Left renal cortex interstitium (tissue), 4 donors: ENCODE data around the gene AP4B1. TPM values are rescaled to one million over a fixed set of nuclear protein-coding genes. Genes with fewer than 3 reads are reported as not detected.

Source experiments
- DNase-seq, 4 donors: peaks; one replicate each; pipeline ENCODE4 v3.0.0-alpha.2; 2013; ENCODE audit warnings: low read depth in 4 of 4, low spot score in 2 of 4, missing footprints in 1 of 4
- polyA plus RNA-seq, 4 donors: library from polyadenylated mRNA; unstranded; fragments of 120-200 nt; gene quantifications; one replicate each; pipeline ENCODE4 v1.2.1, GENCODE V29; 2013; ENCODE audit not compliant: insufficient read length in 4 of 4

Gene AP4B1
- polyA plus RNA-seq, 4 donors: 20.6 to 54.3 (median 32.9) TPM

DNA sequence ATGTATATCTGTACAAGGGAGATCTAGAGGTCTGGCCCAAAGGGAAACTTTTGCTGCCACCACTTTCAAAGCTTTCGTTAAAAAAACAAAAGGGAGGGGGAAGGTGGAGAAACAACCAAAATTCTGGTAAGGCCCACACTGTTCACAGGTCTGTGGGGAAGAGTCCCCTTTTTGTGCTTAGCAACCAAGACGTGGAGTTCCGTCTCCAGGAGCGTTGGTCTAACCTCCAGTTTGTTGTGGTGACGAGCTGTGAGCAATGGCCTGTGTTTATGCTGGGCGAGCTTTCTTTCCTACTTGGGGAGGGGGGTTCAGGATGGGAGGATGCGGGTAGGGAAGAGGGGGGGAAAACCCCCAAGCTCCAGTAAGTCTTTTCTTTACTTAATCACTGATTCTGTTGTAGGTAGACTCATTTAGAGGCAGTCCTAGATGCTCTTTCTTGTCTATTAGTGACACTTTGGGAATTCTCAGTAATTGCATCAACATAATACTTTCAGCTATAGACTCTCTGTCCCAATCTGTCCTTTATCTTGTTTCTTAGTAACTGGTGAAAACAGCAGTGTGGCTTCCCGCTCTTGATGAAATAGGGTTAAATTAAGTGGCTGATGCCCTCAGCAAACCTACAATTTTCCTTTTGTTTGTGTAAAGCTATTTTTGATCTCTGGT is 26.0 kb upstream of the AP4B1 start:
- DNase-seq: peak in 1 of 4 donors; percentile 39

DNA sequence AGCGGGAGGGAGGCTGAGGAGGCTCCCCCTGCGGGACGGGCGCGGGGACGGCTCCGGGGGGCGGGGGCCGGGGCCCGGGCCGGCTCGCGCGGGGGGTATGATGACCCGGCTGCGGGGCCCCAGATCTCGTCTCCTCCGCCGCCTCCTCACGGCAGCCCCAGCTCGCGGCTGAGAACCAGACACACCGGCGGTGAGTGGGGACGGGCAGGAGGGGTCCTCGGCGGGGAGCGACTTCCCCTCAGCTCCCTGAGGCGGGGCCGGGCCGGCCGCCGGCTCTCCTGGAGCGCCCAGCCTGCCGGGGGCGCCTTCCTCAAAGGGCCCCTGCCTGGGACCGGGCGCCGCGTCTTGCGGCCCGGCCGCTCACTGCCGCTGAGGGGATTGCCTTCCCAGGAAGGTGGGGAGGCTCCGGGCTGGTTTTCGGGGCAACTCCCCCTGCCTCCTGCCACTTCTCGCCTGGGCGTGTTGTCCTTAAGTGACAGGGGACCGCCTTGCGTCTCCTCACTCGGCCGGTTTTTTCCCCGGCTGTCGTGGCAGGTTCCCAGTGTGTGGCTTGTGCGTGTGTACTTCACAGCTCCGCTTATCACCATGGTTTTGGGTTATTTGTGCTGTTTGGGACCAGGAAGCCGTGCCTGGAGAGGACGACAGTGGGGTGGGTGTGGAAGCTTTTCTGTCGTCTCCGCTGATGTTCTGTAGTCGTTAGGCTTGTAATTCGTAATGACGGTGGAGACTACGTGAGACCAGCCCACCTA is 25.3 kb upstream of the AP4B1 start:
- peak in 2 of 4 donors; percentile 47 to 51 for DNase-seq

DNA sequence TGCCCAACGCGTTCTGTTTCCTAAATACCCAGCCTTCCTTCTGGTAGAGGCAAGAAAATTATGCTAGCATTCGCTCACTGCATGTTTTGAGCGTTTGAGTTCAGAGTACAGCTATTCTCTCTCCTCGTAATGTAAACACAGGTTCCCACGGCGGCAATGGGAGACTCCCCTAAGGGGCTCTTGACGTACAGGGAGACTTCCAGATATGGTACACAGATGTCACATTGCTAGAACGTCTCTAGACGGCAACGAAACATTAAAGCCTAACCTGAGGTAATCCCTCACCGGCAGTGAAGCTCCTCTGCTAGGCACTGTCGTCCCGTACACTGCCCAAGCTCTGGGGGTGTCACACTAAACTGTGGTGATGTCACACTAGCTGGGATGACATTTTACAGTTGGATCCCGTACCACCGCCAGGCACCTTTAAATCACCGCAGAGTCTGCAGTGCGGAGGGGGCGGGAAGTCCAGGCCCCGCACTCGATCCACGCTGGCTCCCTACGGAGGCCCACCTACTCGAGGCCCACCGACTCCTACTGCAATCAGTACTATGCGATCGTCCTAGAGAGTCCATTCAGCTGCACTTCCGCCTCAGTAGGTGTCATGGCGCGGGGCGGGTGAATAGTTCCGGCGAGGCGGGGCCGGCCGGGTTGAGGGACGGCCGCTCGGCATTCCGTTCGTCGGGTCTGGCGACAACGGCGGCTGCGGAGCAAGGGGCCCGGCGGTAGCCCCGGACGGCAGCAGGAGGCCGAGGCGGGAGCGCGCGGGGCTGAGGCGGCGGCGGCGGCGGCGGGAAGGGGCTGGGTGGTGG is 24.5 kb upstream of the AP4B1 start, which contains the start of gene HIPK1:
HIPK1 (plus strand) TSS at position 384 of the 809 bp plus-strand sequence.
- peak; percentile 81 to 92 (median 88) for DNase-seq

DNA sequence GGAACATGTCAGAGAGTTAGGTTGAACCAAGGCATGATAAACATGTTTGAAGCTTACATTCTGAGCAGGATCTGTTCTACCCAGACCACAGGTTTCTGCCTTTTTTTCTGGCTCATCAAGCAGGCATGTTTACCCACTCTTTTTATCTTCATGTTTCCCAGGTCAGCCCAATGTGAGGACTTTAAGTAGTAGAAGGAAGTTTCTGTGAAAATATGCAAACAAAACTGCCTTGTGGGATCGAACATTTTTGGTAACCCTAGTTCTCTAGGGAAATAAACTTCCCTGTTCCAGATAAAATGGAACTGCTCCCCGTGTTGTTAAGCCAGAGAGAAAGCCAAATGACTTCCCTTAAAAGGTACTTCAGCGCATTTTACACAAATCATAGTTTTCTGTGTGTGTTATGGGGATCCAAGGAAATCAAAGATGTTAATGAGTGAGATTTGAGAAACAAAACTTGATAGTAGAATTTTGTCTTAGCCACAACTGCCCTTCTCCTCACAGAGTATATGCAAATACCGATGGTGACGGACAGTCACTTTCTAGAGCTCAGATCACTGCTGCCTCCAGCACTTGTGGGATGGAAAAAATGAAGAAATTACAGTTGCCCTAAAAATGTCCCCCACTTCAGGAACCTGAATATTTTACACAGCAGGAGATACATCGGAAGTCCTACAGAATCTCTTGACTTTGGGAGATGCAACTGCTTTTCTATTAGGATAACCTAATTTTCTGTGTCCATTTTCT is 23.8 kb upstream of the AP4B1 start:
- peak in 1 of 4 donors; percentile 28 for DNase-seq

DNA sequence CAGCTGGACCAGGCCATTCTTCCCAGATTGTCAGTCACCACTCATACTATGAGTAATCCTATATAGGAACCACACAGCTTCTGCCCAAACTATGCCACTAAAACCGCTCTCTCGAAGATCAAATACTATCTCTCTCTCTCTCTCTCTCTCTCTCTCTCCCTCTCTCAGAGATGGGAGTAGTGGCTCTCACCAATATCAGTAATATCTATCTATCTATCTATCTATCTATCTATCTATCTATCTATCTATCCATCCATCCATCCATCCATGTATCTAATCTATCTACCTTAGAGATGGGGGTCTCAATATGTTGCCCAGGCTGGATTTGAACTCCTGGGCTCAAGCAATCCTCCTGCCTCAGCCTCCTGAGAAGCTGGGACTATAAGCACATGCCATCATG is 19.9 kb upstream of the AP4B1 start:
- no peak for DNase-seq

DNA sequence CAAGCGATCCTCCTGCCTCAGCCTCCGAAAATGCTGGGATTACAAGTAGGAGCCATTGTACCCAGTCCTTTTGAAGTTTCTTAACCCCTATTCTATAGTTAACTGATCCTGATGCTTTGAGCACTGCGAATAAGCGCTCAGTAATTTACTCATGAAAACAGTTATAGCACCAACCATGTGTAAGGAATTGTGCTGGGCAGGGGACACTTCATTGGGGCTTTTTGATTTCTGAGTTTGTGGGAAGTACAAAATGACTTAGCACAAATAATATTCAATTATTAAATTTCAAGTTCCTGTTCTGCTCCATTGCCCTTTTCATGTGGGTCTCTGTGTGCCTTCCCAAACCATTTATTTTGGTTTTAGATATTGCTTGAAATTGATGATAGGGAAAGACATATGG is 18.4 kb upstream of the AP4B1 start:
- DNase-seq: no peak

DNA sequence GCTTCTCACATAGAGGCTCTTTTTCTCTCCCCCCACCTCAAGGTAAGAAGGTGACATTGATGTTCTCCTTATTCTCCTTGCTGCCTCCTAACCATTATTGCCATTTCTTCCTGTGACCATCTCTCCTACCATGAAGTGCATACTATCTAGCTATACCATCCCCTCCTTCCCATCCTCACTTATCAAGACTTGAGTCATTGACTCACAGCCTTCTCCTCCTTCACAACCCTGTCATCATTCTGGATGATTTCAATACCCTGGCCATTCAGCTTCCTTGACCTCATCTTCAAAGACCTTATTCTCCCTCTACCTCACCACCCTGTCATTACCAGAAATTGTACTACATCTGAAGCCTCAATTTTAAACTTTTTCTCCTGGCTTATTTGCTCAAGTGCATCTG is 13.6 kb upstream of the AP4B1 start:
- DNase-seq: no peak

DNA sequence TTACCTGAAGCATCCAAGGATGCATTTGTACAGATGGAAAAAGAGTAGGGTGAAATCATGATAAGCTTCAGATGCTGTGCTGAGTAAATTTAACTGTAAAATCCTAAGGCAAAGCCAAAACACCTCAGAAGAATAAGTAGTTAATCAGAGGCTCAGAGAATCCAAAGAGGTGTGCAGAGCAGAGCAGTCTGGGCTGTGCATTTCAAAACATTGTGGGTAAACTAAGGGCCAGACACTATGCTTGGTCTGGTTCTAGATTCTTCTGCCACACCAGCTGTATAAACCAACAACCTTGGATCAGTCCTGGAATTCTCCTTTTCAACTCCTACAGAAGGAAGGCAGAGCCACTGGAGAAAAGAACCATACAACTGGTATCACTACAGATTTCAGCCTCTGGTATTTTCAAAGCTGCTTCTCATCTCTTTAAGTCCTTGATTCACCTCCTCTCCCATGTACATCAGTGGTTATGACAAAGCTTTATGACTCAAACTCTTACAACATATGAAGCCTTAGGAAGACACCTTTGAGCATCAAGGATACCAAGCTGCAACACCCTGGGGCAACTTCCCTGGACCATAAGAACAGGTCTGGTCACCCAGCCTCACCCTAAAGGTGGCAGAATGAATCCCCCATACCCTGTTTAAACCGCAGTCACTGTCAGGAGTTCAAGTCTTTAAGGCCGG is 12.9 kb upstream of the AP4B1 start:
- DNase-seq: no peak

DNA sequence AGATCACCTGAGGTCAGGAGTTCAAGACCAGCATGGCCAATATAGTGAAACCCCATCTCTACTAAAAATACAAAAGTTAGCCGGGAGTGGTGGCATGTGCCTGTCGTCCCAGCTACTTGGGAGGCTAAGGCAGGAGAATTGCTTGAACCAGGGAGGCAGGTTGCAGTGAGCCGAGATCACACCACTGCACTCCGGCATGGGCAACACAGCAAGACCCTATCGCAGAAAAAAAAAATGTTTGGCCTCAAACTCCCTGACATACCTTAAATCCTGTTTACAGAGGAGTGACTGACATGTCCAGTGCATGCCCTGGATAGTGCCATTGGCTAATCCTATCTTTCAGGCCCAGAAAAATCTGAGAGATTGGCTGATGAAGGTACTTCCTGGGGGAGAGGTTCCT is 12.4 kb upstream of the AP4B1 start:
- no peak for DNase-seq

DNA sequence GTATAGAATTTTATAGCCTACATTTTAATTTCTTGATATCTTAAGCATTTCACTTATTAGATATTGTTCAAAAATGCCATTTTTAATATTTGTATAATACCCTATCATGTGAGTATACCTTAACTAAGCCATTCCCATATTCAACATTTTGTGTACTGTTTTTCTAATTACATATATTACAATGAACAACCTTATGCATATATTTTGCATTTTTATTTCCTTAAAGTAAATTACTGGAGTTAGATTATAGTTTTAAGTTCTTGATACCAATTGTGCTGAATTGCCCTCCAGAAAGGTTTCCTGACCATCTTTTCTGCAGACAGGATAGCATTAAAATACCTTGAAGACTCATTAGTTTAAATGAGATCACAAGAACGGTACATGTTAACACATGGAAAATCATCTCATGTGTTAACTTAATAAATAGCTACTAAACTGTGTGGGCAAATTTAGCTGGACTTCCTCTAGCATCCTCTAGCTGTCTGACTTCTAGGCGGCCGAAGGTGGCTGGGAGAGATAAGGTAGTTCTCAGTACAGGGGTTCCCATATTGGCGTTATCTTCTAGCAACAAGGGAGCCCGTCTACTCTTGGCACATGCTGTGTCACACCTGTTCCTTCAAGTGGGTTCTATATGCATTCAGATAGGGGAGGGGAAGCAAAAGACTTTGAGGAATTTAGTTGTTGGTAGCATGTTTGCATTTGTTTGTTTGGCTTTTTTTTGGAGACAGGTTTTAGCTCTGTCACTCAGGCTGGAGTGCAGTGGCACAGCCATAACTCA is 9.5 kb upstream of the AP4B1 start:
- no peak for DNase-seq

DNA sequence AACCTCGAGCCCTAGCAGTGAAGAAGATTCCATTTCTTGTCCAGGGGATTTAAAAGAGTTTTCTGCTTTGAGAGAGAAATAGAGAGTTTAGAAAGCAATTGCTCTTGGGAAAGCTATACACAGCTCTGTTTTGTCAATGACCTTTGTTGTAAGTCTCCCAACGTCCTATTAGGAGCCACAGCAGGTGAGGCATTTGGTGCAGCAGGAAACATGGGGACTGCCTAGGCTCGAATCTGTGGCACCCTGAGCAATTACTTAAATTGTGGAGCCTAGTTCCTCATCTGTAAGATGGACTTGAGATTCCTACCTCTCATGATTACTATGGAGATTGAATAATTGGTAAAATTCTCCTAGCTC is 8.7 kb upstream of the AP4B1 start:
- DNase-seq: no peak

DNA sequence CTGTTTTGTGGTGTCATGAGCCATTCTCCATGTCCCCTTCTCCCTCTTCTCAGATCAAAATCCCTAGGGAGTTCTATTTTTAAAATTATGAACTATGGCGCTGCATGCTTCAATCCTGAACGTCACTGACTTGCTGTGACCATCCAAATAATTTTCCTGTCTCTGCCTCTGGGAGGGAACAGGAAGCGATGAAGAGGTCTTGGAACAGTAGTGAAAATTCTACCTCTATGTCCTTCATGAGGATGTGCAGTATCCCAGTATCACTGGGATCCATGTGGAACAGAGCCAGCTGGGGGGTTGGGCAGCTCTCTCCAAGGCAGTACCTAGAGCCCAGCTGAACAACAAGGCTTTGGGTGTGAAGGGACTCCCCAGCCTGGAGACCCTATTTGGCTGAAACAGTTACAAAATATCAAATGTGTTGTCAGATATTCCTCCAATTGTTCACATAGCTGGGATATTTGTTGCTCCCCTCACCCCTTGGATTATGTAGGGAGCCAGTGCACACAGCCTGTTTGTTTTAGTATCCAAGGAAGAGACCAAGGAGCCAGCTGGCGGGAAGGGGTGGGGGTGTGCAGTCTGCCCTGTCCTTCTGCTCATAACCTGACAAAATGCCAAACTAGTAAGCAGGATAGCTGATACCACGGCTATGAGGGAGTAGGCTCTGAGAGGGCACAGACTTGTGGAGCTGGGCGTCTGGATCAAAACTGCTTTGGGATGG is 8.2 kb upstream of the AP4B1 start:
- DNase-seq: no peak

DNA sequence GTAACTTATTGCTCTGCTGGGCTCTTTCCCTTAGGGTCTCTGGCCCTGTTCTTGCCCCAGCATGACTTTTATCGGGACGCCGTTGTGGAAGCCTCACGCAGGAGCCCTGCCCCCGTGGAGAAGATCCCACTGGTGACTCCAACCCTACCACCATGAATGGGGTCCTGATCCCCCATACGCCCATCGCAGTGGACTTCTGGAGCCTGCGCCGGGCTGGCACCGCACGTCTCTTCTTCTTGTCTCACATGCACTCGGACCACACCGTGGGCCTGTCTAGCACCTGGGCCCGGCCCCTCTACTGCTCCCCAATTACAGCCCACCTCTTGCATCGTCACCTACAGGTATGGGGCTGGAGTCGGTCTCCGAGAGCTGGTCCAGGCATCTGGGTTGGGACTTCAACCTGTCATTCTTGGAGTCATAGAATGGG is 849 bp upstream of the AP4B1 start:
- DNase-seq: peak in 1 of 4 donors; percentile 3

DNA sequence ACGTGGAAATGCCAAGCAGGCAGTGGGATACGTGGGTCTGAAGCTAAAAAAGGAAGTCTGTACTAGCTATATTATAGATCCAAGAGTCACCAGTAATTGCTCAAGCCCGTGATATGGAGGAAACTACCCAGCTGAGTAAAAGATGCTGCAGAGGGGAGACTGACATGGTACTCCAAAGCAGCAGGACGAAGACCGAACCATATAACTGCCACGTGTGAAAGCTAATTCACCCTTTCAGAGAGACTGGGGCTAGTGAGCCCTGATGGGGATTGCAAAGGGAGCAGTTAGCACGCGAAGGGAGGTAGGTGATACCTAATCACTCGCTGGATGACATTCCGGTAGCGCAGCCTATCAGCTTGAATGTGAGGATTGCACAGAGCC is 316 bp downstream of the AP4B1 start:
- DNase-seq: no peak

DNA sequence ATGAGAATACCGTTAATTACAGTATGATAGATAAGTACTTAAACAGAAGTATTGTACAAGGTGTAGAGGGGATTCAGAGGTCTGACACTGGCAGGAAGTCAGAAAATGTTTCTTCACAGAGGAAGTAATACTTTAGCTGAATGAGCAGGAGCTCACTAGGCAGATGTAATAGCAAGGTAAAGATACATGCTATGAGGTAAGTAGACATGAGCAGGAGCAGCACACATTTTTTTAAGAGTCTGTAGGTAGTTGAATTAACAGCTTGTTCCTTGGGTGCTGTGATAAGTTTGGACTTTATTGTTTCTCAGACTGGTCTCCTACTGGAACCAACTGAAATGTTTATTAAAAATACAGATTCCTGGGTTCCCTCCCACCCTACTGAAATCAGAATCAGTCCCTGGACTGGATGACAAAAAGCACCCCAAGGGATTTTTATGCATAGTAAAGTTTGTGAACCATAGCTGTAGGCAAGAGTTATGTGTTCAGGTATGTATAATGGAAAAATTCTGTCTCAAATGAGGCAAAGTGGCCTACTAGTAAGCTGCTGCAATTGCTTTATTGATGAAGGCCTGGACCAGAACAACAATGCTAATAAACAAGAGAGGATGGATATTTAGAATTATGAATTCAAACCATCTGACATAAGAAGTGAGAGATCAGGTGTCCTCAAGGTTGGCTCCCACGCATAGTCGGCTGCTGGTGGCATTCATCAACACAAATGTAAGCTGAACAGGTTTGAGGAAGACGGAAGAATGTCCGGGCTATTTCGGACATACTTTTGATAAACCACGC is 902 bp downstream of the AP4B1 start:
- no peak for DNase-seq

DNA sequence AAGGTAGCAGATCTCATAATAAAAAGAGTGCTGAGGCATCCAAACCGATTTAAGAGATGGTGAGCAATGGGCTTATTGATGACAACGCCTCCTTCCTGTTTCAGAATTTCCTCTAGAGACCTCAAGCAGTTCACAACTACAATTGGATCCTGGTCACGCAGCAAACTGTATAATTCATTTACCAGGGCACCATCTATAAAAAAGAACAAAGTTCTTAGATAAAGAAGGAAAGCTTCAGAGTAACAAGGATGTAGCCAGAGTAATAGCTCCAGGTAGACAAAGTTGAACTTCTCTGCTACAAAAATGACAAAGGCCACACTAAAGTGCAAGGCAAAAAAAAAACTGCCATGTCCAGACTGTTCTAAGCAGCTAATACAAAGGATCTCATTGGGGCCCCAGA is 3.4 kb downstream of the AP4B1 start:
- DNase-seq: no peak

DNA sequence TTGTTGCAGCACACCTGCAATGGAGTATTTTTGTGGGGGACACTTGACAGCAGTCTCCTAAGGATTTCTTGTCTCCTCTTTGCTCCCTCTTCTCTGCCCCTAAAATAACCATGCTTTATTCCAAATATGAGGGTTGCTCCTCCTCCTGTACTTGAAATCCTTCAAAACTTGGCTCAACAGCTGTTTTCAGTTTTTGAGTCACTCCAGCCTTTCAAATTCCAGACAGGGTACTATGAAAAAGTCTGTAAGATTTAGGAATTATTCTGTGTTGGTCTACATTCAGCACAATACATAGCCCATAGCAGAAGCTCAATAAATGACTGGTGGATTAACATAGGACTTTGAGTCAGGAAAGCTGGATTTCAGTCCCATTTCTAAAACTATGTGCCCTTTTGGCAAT is 5.5 kb downstream of the AP4B1 start:
- no peak for DNase-seq

DNA sequence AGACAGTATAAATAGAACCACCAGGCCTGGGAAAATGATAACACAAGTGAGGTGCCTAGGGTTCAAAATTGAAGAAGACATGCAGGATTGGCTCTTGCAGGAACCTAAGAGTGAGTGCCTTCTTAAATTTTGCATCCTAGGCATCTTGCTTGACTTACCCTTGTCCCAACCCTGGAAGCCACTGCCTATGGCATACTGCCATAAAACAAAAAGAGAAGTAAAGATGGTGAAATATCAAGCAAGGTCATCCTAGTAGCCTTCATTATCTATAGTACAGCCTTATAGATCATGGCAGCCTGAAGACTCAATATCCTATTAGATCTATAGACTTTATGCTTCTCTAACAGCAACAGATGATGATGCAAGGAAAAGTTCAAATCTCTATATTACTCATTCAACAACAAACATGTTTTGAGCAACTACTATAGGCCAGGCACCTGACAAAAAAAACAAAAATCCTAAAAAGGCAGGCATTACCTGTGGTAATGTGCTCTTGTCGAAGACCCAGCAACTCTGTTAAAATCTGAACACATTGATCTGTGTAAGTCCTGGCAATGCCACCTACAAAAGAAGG is 6.3 kb downstream of the AP4B1 start:
- no peak for DNase-seq
